Common myeloid progenitor, CD34-positive (primary cell): ENCODE measurements around the gene FNDC4.
A peak's percentile ranks its signal among the peaks of the same experiment; 100 is the strongest.

Experiments used
- CTCF ChIA-PET: fragments of 350-600 bp; sonication (Branson Sonifier 250); formaldehyde crosslinking; loops from one replicate; lab custom pipeline; 2021; ENCODE audit warnings: antibody characterized with exemption; lab: Charles Lee
- POLR2A ChIA-PET: fragments of 350-600 bp; sonication (Branson Sonifier 250); formaldehyde crosslinking; loops from one replicate; lab custom pipeline; 2021; ENCODE audit warnings: antibody characterized with exemption; lab: Charles Lee
- DNase-seq, 3 donors: peaks; one replicate each; pipeline versions ENCODE4 v3.0.0 to v3.0.0-alpha.2; 2013
- H3K27ac ChIP-seq, 2 experiments: 1 replicate in 1 of 2; 2 replicates in 1 of 2; pipeline ENCODE4 v1.7.0; 2013; ENCODE audit warnings: inconsistent platforms in 2 of 2, low read length in 2 of 2, mild to moderate bottlenecking in 2 of 2, low read depth in 1 of 2, moderate library complexity in 1 of 2; ENCODE audit not compliant: severe bottlenecking in 2 of 2, insufficient read depth in 1 of 2, poor library complexity in 1 of 2
- H3K27me3 ChIP-seq, 5 experiments: replicated peaks in 2 of 5; 1 replicate in 3 of 5; 2 replicates in 2 of 5; pipeline versions ENCODE4 v1.6.1 to v1.7.0; 2013; ENCODE audit warnings: low read length in 4 of 5, mild to moderate bottlenecking in 2 of 5, moderate library complexity in 2 of 5, inconsistent platforms in 1 of 5; ENCODE audit not compliant: insufficient read depth in 5 of 5, control insufficient read depth in 4 of 5
- H3K36me3 ChIP-seq, 4 experiments: 1 replicate in 2 of 4; 2 replicates in 2 of 4; pipeline versions ENCODE4 v1.6.1 to v1.7.0; 2013; ENCODE audit warnings: low read length in 3 of 4, control low read depth in 1 of 4, mild to moderate bottlenecking in 1 of 4; ENCODE audit not compliant: control insufficient read depth in 4 of 4, insufficient read depth in 4 of 4
- H3K4me1 ChIP-seq, 4 experiments: 1 replicate in 3 of 4; 2 replicates in 1 of 4; pipeline versions ENCODE4 v1.6.1 to v1.7.1; 2013; ENCODE audit warnings: low read length in 3 of 4, mild to moderate bottlenecking in 3 of 4, control low read depth in 1 of 4, inconsistent platforms in 1 of 4, moderate library complexity in 1 of 4; ENCODE audit not compliant: control insufficient read depth in 4 of 4, insufficient read depth in 4 of 4; ENCODE audit errors: control extremely low read depth in 1 of 4
- H3K4me3 ChIP-seq, 7 experiments: 1 replicate in 4 of 7; 2 replicates in 3 of 7; pipeline versions ENCODE4 v1.5.1 to v1.7.0; 2013; ENCODE audit warnings: mild to moderate bottlenecking in 7 of 7, low read length in 6 of 7, moderate library complexity in 6 of 7, inconsistent platforms in 2 of 7, low read depth in 2 of 7, control low read depth in 1 of 7; ENCODE audit not compliant: insufficient read depth in 4 of 7, control insufficient read depth in 1 of 7; ENCODE audit errors: extremely low read depth in 1 of 7
- H3K9me3 ChIP-seq, 5 experiments: 1 replicate in 4 of 5; 2 replicates in 1 of 5; pipeline versions ENCODE4 v1.6.1 to v1.7.1; 2013; ENCODE audit warnings: low read length in 4 of 5, mild to moderate bottlenecking in 2 of 5, inconsistent platforms in 1 of 5, low read depth in 1 of 5, moderate library complexity in 1 of 5; ENCODE audit not compliant: control insufficient read depth in 4 of 5, insufficient read depth in 2 of 5; ENCODE audit errors: control extremely low read depth in 1 of 5
- WGBS: methylation state at CpG from one replicate; pipeline ENCODE4 v1.1.5; 2013; ENCODE audit not compliant: insufficient coverage; 5-methylcytosine and 5-hydroxymethylcytosine counted together

The FNDC4 gene

DNA sequence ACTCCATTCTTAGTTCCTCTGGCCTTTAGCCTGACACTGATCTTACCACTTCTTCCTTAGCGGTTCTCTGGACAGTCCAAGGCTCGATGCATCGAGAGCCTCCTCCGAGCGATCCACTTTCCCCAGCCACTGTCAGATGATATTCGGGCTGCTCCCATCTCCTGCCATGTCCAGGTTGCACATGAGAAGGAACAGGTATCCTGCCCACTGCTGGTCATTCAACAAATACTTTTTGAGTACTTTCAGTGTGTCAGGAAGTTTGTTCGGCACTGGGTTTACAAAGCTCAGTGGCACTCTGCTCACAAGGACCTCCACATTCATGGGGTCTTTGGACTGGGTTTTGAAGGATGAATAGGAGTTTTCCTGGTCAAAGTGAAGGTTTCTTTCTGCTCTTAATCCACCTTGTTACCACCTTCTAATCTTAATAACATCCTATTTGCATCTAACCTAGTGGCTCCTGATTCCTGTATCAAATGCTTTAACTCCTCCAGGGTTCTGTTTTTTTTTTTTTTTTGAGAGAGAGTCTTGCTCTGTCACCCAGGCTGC is 27.5 kb upstream of the FNDC4 start:
- Histone ChIP-seq H3K4me1 (no peaks in the 10 kb centered on the region), H3K4me3 (no peak overlapping the region), H3K27me3 (no peaks in the 10 kb centered on the region), H3K27ac (no peak overlapping the region), H3K9me3 (no peaks in the 10 kb centered on the region), H3K36me3 (no peaks in the 10 kb centered on the region)
- DNase-seq, result no peak
- CTCF ChIA-PET, result no interaction called here
- POLR2A ChIA-PET, result no interaction called here
- 88% methylated on average over 6 of the region's 7 CpGs for WGBS

DNA sequence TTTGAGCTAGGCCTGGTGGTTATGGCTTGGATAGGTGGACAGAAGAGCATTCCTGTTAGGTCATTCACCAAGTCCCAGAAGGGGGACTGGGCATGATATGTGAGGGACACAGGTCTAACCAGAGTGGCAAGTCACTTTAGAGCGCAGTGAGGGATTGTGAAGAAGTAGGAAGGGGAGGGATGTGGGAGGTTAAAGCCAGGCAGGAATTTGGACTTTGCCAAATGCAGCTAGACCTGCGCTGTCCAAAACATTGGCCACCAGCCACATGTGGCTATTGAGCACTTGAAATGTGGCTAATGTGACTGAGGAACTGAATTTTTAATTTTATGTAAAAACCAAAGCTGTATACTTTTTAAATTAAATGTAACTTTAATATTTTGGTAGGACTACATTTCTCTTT is 25.3 kb upstream of the FNDC4 start:
- 91% methylated on average over 2 of the region's 2 CpGs for WGBS
- Histone ChIP-seq H3K9me3 (no peaks in the 10 kb centered on the region), H3K27ac (no peak overlapping the region), H3K4me1 (no peaks in the 10 kb centered on the region), H3K27me3 (no peaks in the 10 kb centered on the region), H3K36me3 (no peaks in the 10 kb centered on the region), H3K4me3 (no peak overlapping the region)
- POLR2A ChIA-PET, result no interaction called here
- no peak for DNase-seq
- CTCF ChIA-PET, result no interaction called here

DNA sequence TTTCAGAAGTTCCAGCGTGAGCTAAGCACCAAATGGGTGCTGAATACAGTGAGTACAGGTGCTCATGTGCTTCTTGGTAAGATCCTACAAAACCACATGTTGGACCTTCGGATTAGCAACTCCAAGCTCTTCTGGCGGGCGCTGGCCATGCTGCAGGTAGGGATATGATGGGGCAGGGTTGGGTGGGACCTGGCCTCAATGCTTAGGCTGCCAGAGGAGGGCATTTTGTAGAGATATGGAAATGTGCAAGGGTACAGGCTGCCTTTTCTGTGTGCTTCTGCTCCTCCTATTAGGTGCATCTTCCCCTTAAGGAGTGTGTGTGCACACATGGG is 23.7 kb upstream of the FNDC4 start:
- POLR2A ChIA-PET, result no interaction called here
- CTCF ChIA-PET, result no interaction called here

DNA sequence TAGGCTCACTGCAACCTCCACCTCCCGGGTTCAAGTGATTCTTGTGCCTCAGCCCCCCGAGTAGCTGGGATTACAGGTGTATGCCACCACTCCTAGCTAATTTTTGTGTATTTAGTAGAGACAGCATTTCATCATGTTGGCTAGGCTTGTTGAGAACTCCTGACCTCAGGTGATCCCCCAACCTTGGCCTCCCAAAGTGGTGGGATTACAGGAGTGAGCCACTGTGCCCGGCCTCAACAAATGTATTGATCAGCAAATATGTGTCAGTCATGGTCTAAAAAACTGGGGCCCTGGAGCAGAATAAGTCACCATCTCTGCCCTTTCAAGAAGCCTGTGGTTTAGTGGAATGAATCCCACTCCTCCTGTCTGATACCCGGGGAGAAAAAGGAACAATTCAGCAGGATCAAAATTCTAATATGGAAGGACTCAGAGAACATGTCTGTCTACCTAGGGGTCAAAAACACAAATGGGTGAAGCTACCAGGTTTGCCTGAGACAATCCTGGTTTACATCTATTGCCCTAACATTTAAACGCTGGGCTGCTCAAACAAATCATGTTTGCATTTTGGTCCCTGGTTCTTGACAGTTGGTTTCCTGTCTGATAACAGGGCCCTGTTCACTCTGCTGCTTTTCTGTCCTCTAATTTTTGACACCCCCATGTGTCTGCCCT is 23.2 kb upstream of the FNDC4 start:
- no peaks in the 10 kb centered on the region for H3K9me3 ChIP-seq
- no peak overlapping the region for H3K4me3 ChIP-seq
- ChIA-PET CTCF (interaction anchor here (0.9 kb wide), 1 partner anchor 19 kb away, joined by 3 read pairs; a partner anchor contains a TSS), POLR2A (no interaction called here)
- 87% methylated on average over 3 of the region's 5 CpGs for WGBS
- no peaks in the 10 kb centered on the region for H3K4me1 ChIP-seq
- H3K27me3 ChIP-seq, result peaks cover 0 to 3% (median 0%) of the 10 kb centered on the region in 5 experiments
- H3K27ac ChIP-seq, result no peak overlapping the region
- DNase-seq, result no peak
- H3K36me3 ChIP-seq, result no peaks in the 10 kb centered on the region

More for the DNA sequence above, 23.7 kb upstream of the FNDC4 start:
- Histone ChIP-seq H3K36me3 (no peaks in the 10 kb centered on the region), H3K27ac (no peak overlapping the region), H3K9me3 (no peaks in the 10 kb centered on the region), H3K27me3 (peaks cover 0 to 3% (median 0%) of the 10 kb centered on the region in 5 experiments), H3K4me3 (no peak overlapping the region), H3K4me1 (no peaks in the 10 kb centered on the region)
- 100% methylated on average over 3 of the region's 4 CpGs for WGBS
- DNase-seq, result no peak

DNA sequence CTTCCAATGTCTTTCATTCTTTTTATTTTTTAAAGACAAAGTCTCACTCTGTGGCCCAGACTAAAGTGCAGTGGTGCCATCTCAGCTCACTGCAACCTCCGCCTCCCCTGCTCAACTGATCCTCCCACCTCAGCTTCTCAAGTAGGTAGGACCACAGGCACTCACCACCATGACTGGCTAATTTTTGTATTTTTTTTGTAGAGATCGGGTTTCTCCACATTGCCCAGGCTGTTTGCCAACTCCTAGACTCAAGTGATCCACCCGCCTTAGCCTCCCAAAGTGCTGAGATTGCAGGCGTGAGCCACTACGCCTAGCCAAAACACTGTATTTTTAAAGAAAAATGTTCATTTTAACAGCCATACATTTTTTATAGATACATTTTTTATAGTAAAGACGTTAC is 14.3 kb upstream of the FNDC4 start:
- Histone ChIP-seq H3K9me3 (no peaks in the 10 kb centered on the region), H3K27me3 (peaks cover 0 to 5% (median 0%) of the 10 kb centered on the region in 5 experiments), H3K4me1 (no peaks in the 10 kb centered on the region), H3K36me3 (no peaks in the 10 kb centered on the region), H3K4me3 (no peak overlapping the region), H3K27ac (no peak overlapping the region)
- ChIA-PET CTCF (no interaction called here), POLR2A (no interaction called here)
- whole genome bisulfite sequencing, result no CpG with 5 or more reads among the region's 6 CpGs
- peak in 2 of 3 donors; percentile 55 to 67 for DNase-seq

DNA sequence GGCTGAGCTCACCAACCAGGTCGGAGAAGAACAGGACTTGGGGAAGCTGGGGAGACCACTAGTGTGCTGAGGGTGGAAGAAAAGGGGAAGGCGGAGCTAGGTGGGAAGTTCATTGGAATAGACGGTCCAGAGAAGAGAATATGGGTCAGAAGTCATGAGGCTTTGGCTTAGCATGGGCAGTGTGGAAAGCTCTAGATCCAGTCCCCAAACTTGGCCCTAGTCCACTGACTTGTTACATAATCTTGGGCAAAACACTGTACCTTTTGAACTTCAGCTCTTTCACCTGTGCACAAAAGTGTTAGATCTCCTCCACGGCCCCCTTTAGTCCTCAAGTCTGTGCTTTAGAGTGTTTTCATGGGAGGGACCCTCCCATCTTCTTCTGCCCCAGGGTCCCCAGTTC is 12.3 kb upstream of the FNDC4 start:
- POLR2A ChIA-PET, result no interaction called here
- CTCF ChIA-PET, result no interaction called here

DNA sequence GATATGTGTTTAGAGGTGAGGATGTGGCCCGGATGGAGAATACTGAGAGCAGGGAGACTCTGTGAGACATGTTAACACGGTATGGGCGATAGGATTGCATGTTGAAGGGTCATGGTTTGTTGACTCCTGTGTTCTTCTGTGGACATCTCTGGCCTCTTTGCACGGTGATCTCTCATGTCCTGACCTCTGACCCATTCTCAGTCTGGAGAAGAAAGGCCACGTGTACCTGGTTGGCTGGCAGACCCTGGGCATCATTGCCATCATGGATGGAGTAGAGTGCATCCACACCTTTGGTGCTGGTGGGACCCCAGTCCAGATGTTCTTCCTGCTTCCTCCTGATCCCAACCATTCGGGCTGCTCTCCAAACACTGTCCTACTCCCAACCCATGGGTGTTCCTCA is 11.6 kb upstream of the FNDC4 start:
- 90% methylated on average over 6 of the region's 6 CpGs for WGBS
- Histone ChIP-seq H3K27me3 (peaks cover 0 to 5% (median 0%) of the 10 kb centered on the region in 5 experiments), H3K36me3 (no peaks in the 10 kb centered on the region), H3K4me3 (no peak overlapping the region), H3K4me1 (no peaks in the 10 kb centered on the region), H3K9me3 (no peaks in the 10 kb centered on the region), H3K27ac (no peak overlapping the region)
- POLR2A ChIA-PET, result no interaction called here
- no peak for DNase-seq
- CTCF ChIA-PET, result no interaction called here

More for the DNA sequence above, 12.3 kb upstream of the FNDC4 start:
- Histone ChIP-seq H3K36me3 (no peaks in the 10 kb centered on the region), H3K27ac (no peak overlapping the region), H3K27me3 (peaks cover 0 to 5% (median 0%) of the 10 kb centered on the region in 5 experiments), H3K4me3 (no peak overlapping the region), H3K9me3 (no peaks in the 10 kb centered on the region), H3K4me1 (no peaks in the 10 kb centered on the region)
- no peak for DNase-seq
- 82% methylated on average over 3 of the region's 4 CpGs for WGBS
